Pons (tissue), 1 donor: Measurements from ENCODE around the gene CKMT1B.
"Not testable (repeated sequence)": the region's sequence is repeated elsewhere in the genome, so short reads cannot be mapped to it uniquely, and the experiment has no call there.

ENCODE experiments used
- DNase-seq: peaks from one replicate; pipeline ENCODE4 v3.0.0-alpha.2; 2016; ENCODE audit warnings: low spot score

Gene CKMT1B

GRCh38 chr15:43638464-43639204 is 44.8 kb downstream of the CKMT1B start:
- DNase-seq, result not testable (repeated sequence)
